MG63 (cell line): ENCODE measurements around the gene GNAS-AS1. TPM values are rescaled to one million over a fixed set of nuclear protein-coding genes. Genes with fewer than 3 reads are reported as not detected.

ENCODE experiments used
- total RNA-seq: library from RNA; depleted of rRNA; stranded (reverse); fragments of >200 nt; shearing (Covaris generic); gene quantifications from 2 replicates; pipeline ENCODE4 v1.2.3, GENCODE V29; 2014; ENCODE audit warnings: low replicate concordance; rRNA removed

GNAS-AS1 gene
- total RNA-seq, 1 experiment from 2014 or later = 1.1 TPM

Other genes starting within 250 kb of the GNAS-AS1 start
- 30.4 and 45.4 TPM in 2 replicates for gene STX16, start 199.6 kb downstream of the GNAS-AS1 start, total RNA-seq
- 44.7 and 46.2 TPM in 2 replicates for gene NPEPL1, start 158.1 kb downstream of the GNAS-AS1 start, total RNA-seq
- 494 and 560 TPM in 2 replicates for gene GNAS, start 1.8 kb upstream of the GNAS-AS1 start, total RNA-seq
- gene NELFCD, start 130.4 kb upstream of the GNAS-AS1 start, total RNA-seq = 72.4 and 80.7 TPM in 2 replicates
- gene CTSZ, start 156.4 kb upstream of the GNAS-AS1 start, total RNA-seq = 445 and 487 TPM in 2 replicates
- not detected in 2 replicates for gene TUBB1, start 168.5 kb upstream of the GNAS-AS1 start, total RNA-seq
- gene ATP5F1E, start 181.4 kb upstream of the GNAS-AS1 start, total RNA-seq = 32.4 and 44.2 TPM in 2 replicates
- 177 and 205 TPM in 2 replicates for gene PRELID3B, start 191.9 kb upstream of the GNAS-AS1 start, total RNA-seq